H1 (cell line): Measurements from ENCODE around the gene RNU1-4. TPM values are rescaled to one million over a fixed set of nuclear protein-coding genes. Genes with fewer than 3 reads are reported as not detected.
A peak's percentile ranks its signal among the peaks of the same experiment; 100 is the strongest.

Experiments
- ASH2L ChIP-seq: fragments of 200-600, 300-600 bp; sonication (generic); IDR thresholded peaks from one replicate; pipeline ENCODE4 v1.7.1; 2017; ENCODE audit warnings: low read length
- ATF2 ChIP-seq: IDR thresholded peaks from 2 replicates; pipeline ENCODE4 v1.6.1; 2012; ENCODE audit warnings: low read length, inconsistent platforms
- CEBPB ChIP-seq: IDR thresholded peaks from 2 replicates; pipeline ENCODE4 v1.6.1; 2012; ENCODE audit warnings: low read depth, low read length
- E2F6 ChIP-seq: IDR thresholded peaks from 2 replicates; pipeline ENCODE4 v1.6.1; 2012; ENCODE audit warnings: inconsistent platforms
- GTF2F1 ChIP-seq: IDR thresholded peaks from 2 replicates; pipeline ENCODE4 v1.6.1; 2012; ENCODE audit warnings: low read depth, low read length, improper control_type of control experiment, borderline replicate concordance
- KDM1A ChIP-seq: fragments of 200-600, 300-600 bp; sonication (generic); IDR thresholded peaks from 2 replicates; pipeline ENCODE4 v1.7.1; 2016; ENCODE audit warnings: mild to moderate bottlenecking, low read length, borderline replicate concordance
- MAFK ChIP-seq: IDR thresholded peaks from 2 replicates; pipeline ENCODE4 v1.6.1; 2012; ENCODE audit warnings: low read depth, mild to moderate bottlenecking, improper control_type of control experiment, low read length
- MAX ChIP-seq: IDR thresholded peaks from 2 replicates; pipeline ENCODE4 v1.6.1; 2012; ENCODE audit warnings: inconsistent platforms
- POU5F1 ChIP-seq: IDR thresholded peaks from 2 replicates; pipeline ENCODE4 v1.6.1; 2011; ENCODE audit warnings: low read depth, mild to moderate bottlenecking, low read length, moderate library complexity
- RBBP5 ChIP-seq: IDR thresholded peaks from 2 replicates; pipeline ENCODE4 v1.7.1; 2012; ENCODE audit warnings: low read depth, mild to moderate bottlenecking, inconsistent platforms, low read length, moderate library complexity, borderline replicate concordance
- RFX5 ChIP-seq: IDR thresholded peaks from 2 replicates; pipeline ENCODE4 v1.6.1; 2011; ENCODE audit warnings: low read depth, low read length, improper control_type of control experiment, borderline replicate concordance
- RNF2 ChIP-seq: fragments of 200-900, 300-1000 bp; sonication (generic); IDR thresholded peaks from 2 replicates; pipeline ENCODE4 v1.7.1; 2016; ENCODE audit warnings: borderline replicate concordance, low read depth, mild to moderate bottlenecking, antibody characterized with exemption, low read length; ENCODE audit not compliant: poor library complexity, severe bottlenecking; ENCODE audit errors: missing control alignments
- SAP30 ChIP-seq: fragments of 300-600 bp; sonication (generic); IDR thresholded peaks from 2 replicates; pipeline ENCODE4 v1.7.1; 2012; ENCODE audit warnings: low read length, moderate library complexity, mild to moderate bottlenecking, inconsistent platforms; ENCODE audit not compliant: insufficient read depth, insufficient replicate concordance
- SIN3A ChIP-seq, 2 experiments: IDR thresholded peaks in 1 of 2; conservative IDR thresholded peaks in 1 of 2; 2 replicates each; pipeline ENCODE4 v1.6.1; 2011 to 2012; ENCODE audit warnings: low read length in 2 of 2, improper control_type of control experiment in 1 of 2, low read depth in 1 of 2, mild to moderate bottlenecking in 1 of 2
- SP1 ChIP-seq: IDR thresholded peaks from 2 replicates; pipeline ENCODE4 v1.6.1; 2011; ENCODE audit warnings: low read depth, low read length
- SP2 ChIP-seq: IDR thresholded peaks from 2 replicates; pipeline ENCODE4 v1.6.1; 2012; ENCODE audit warnings: mild to moderate bottlenecking, low read length, inconsistent platforms
- SP4 ChIP-seq: IDR thresholded peaks from 2 replicates; pipeline ENCODE4 v1.6.1; 2012; ENCODE audit warnings: low read length, inconsistent platforms
- SUZ12 ChIP-seq: fragments of 200-600 bp; sonication (generic); IDR thresholded peaks from 2 replicates; pipeline ENCODE4 v1.6.1; 2012; ENCODE audit warnings: mild to moderate bottlenecking, inconsistent platforms, low read length, moderate library complexity, mixed read lengths
- TCF12 ChIP-seq: IDR thresholded peaks from 2 replicates; pipeline ENCODE4 v1.6.1; 2011; ENCODE audit warnings: low read depth, mild to moderate bottlenecking, low read length
- TEAD4 ChIP-seq: IDR thresholded peaks from 2 replicates; pipeline ENCODE4 v1.6.1; 2012; ENCODE audit warnings: low read depth, low read length, inconsistent platforms, mixed read lengths
- YY1 ChIP-seq: IDR thresholded peaks from 2 replicates; pipeline ENCODE4 v1.6.1; 2011; ENCODE audit warnings: low read depth, mild to moderate bottlenecking, low read length
- polyA plus RNA-seq, 7 experiments: library from polyadenylated mRNA; depleted of rRNA in 3 of 7; stranded (reverse) in 5 of 7; unstranded in 2 of 7; fragments of >200 nt in 5 of 7; fragments of 200-250 nt in 2 of 7; gene quantifications; 1 replicate in 5 of 7; 2 replicates in 1 of 7; 4 replicates in 1 of 7; pipeline versions ENCODE4 v1.2.1 to v1.2.3, GENCODE V29; 2011 to 2013; ENCODE audit warnings: missing spikeins in 2 of 7, mixed read lengths in 2 of 7
- total RNA-seq: library from RNA; stranded (reverse); fragmentation: NEBNext Ultra II Directional; extraction: Animal tissue kit (Norgen Biotek cat#: 25700); gene quantifications from 2 replicates; pipeline ENCODE4 v1.2.1, GENCODE V29; 2021

The RNU1-4 gene
- total and polyA plus RNA-seq, 2 of the 8 experiments (the other 6 are each of a cell fraction or from before 2014, with no cell fraction given): 145 to 1,303 TPM

GRCh38 chr1:16727190-16728111 lies 12.9 kb upstream of the RNU1-4 start (continued):
- TF ChIP-seq TCF12: no peak
- peak; percentile 76; the same call in 1 of the 2 replicates for TF ChIP-seq MAFK
- TF ChIP-seq RNF2: peak; percentile 30
- no peak for TF ChIP-seq SP2
- TF ChIP-seq GTF2F1: no peak
- TF ChIP-seq RBBP5: no peak
- no peak for TF ChIP-seq YY1
- TF ChIP-seq ASH2L: no peak
- TF ChIP-seq KDM1A: 0 out of 2 replicates have a peak, but pooled peaks have one; percentile 34
- no peak for TF ChIP-seq SAP30
- peak; percentile 71; the same call in 1 of the 2 replicates for TF ChIP-seq CEBPB
- 0 out of 2 replicates have a peak, but pooled peaks have one; percentile 58 for TF ChIP-seq SP4
- no peak for TF ChIP-seq SP1
- TF ChIP-seq MAX: no peak
- no peak for TF ChIP-seq SUZ12
- TF ChIP-seq RFX5: no peak
- no peak for TF ChIP-seq E2F6
- TF ChIP-seq TEAD4: peak; percentile 41; the same call in 1 of the 2 replicates
- no peak for TF ChIP-seq ATF2
- no peak for TF ChIP-seq SIN3A (conservative IDR thresholded peaks at IDR 0.05 in 1 of 2, IDR thresholded peaks at IDR 0.05 in 1 of 2; ENCODE audit: low read depth in 1 of 2, low read length in 2 of 2)
- no peak for TF ChIP-seq POU5F1
